Gastroesophageal sphincter (tissue), 3 donors: ENCODE measurements around the gene MAP1B.

Source experiments
- CTCF ChIP-seq, 4 experiments: fragments of 200-600 bp in 2 of 4; fragments of 450-650 bp in 2 of 4; sonication (generic) in 1 of 4; IDR thresholded peaks; one replicate each; pipeline ENCODE4 v1.5.1; 2017 to 2019; ENCODE audit warnings: antibody characterized with exemption in 4 of 4, mild to moderate bottlenecking in 2 of 4, moderate library complexity in 2 of 4
- POLR2AphosphoS5 ChIP-seq: sonication (generic); formaldehyde crosslinking; IDR thresholded peaks from one replicate; pipeline ENCODE4 v1.6.1; 2017; ENCODE audit warnings: antibody characterized with exemption

DNA sequence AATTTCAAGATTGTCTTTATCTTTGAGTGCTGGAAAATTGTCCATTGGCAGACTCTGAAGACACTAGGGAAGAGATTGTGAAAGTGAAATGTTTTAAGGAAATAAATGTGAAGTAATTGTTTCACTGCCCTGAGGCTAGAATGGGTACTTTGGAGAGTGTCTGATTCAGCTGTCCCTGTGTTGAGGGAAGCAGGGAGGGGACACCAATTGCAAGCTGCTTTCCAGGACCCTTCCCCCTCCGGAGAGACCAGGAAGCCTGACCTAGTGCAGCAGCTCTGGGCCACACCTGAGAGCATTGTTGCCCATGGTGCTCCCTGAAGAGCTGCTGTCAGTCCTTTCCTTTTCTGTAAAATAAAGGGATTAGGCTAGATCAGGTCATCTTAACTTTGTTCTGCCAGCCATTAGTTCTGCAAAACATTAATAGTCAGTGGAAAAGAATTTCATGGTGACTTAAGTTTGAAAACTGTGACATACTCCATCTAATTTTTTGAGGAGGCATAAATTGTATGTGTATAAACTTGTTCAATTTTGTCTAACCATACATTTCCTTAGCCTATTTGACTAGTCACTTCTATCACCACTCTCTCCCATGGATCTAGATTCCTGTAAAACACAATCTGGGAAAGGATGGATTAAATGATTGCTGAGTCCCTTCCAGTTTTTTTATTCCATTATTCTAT is 18.8 kb downstream of the MAP1B start:
- TF ChIP-seq POLR2AphosphoS5 (no peak), CTCF (IDR thresholded peaks at IDR 0.05) (no peak)
